Occipital lobe (tissue), 2 donors: Measurements from ENCODE around the gene ELMOD3. TPM values are rescaled to one million over a fixed set of nuclear protein-coding genes. Genes with fewer than 3 reads are reported as not detected.
"Not testable (repeated sequence)": the region's sequence is repeated elsewhere in the genome, so short reads cannot be mapped to it uniquely, and the experiment has no call there.

Experiments
- DNase-seq: peaks from one replicate; lab custom pipeline; 2025; lab: John Stamatoyannopoulos, UW
- total RNA-seq: library from RNA; depleted of rRNA; stranded (reverse); fragments of >200 nt; gene quantifications from one replicate; pipeline ENCODE4 v1.2.3, GENCODE V29; 2014

ELMOD3 gene
- total RNA-seq, 1 donor from 2014 or later = 16.8 TPM

DNA sequence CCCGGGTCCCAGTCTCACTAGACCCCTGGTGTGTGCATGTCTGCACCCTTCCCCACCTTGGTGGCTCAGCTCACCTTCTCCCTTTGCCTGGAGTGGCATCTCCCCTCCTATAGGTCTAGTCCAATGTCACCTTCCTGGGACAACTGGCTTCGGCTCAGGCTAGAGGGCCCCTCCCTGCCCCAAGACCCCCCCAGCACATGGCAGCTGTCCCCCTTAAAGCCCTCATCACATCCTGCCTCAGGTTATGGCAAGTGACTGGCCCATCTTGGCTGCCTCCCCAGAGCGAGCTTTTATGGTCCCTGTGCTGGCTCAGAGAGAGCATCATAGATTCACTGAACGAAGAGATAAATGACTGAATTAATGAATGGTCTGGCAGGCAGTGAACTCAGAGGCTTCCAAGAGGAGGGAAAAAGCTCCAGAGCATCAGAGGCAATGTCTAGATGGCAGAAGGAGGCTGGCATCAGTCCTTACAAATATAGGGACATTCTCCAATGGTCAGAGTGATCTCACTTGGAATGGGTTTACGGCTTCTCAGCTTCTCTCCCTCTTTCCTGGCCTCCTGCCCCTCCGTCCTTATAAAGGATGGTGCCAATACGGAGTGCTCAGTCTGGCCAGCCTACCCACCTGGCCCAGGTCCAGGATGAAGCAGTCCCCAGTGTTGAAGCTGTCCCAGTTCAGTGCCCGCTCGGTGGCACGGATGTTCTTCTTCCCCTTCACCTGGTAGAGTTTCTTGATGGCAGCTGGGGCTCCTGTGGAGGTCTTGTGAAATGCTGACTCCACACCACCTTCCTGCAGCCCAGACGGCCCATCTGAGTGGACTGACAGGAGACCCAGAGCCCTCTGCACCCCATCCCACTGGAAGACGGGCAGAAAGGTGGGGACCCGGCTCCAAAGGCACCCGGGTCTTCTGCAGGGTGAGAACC lies 46.2 kb downstream of the ELMOD3 start:
- no peak for DNase-seq

DNA sequence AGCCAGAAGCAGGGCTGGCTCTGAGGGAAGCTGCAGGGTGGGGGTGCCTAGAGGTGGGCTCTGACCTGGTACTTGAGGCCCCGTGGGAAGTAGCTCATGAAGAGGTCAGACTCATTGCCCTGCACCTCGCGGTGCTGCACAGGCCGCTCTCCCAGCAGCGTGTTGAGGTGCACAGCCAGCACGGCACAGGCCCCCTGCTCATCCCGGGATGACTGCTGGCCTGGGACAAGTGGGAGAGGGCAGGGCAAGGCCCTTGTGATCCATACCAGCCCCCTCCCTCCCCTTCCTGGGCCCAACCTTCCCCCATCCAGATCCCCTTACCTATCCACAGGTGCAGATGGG lies 46.9 kb downstream of the ELMOD3 start:
- DNase-seq = no peak

DNA sequence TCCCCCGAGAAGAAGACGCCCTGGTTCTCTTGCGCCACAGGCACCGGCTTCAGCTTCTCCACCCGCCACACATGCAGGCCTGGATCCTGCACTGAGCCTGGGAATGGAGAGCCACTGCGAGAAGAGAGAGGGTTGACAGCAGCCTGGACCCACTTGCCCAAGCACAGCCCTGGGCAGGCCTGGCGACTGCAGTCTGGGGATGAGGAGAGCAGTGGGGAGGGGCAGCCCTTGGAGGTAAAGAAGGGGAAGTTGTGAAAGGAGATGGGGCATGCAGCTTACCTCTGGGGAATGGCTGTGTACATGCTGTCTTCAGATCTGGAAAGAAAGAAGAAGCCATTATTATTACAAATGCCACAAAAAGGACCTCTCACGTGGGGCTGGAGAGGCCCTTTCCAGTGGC lies 47.3 kb downstream of the ELMOD3 start:
- DNase-seq = no peak

DNA sequence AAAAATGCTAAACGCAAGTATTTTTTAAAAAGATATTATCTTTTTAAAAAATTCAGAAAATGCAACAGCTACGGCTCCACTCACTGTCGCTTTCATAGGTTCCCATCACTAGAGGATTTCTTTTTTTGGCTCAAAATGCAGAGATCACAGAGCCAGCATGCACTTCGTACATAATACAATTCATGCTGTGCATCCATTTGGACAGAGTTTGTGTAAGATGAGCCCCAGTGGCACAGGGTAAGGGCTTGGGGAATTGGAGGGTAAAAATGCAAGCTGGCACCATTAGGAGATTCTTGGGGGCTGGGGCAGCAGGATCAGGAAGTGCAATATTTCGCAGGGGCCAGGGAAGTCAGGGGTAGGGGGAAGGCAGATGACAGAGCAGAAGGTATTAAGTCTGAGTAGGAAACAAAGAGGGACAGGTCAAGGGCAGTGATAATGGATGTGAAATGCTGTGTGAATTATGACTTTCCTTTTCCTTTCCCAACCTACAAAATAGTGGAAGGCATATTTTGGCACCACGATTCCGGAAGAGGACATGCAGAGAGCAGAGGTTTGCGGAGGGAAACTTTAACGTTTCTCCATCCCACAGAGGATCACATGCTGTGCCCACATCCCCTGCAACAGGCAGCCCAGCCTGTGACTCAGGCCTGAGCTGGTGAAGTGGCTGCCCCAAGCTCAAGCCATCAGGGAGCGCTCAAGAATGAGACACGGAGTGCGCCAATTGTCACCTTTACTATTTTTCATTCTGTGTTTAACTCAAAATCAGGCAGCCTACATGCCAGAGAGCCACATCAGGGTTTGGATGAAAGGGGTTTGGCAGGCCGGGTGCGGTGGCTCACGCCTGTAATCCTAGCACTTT lies 50.9 kb downstream of the ELMOD3 start:
- peak; percentile 17 for DNase-seq

DNA sequence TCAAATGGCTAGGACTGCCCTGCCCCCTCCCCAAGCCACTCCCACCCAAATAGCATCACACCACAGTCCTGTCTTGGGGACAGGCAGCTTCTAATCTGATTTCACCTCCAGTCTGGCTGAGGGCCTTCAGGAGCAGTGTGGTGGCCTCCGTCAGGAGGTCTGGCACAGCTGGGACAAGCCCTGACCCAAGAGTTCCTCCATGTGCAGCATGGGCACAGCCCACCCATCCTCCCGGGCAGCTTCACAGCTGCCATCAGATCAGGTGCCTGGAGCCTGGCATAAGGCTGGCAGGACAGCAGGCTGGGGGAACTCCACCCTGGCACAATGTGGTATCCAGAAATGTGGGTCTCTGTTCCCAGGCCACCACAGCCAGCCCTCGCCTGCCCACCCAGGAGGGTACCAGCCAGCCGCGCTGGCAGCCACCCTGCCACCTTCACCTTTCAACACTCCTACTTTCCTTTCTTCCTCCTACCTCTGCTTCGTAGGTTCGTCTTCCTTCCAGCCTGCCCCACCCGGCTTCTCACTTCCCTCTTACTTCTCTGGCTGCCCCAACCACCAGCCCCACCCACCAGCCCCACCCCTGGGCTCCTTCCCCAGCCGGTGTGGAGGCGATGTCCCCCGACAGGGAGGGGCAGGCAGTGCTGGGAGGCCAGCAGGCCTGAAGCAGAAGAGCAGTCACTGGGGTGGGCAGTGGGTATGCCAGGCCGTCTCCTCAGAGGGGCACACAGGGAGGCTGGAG lies 55.4 kb downstream of the ELMOD3 start, which contains the start of gene CAPG:
TSS of gene CAPG (minus strand) at position 522 of the 739 bp plus-strand sequence. CDS start 8,221 bp downstream, outside the sequence.
- no peak for DNase-seq

DNA sequence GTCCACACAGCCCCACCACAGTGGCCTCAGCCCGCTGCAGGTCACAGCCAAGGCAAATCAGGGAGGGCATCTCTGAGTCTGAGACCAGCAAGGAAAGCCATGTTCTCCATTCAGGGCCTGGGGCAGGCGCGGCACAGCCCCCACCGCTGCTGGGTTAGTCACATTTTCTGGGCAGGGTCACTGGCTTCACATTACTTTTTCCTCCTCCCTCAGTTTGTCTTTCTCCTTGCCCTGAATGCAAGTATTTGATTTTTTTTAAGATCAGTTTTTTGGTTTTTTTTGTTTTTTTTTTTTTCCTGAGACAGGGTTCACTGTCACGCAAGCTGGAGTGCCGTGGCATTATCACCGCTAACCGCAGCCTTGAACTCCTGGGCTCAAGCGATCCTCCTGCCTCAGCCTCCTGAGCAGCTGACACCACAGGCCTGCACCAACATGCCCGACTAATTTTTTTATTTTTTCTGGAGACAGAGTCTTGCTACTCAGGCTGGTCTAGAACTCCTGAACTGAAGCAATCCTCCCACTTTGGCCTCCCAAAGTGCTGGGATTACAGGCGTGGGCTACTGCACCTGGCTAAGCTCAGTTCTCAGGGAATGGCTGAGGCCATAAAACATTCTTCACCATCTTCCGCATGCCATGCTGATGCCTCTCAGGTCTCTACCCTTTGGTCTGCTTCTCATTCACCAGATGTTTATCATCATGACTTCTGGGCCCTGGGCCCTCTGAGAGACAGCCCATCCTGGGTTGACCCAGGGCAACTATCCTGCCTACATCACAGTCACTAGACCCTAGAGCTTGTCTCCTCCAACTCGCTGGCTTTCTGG lies 56.2 kb downstream of the ELMOD3 start:
- DNase-seq = no peak

DNA sequence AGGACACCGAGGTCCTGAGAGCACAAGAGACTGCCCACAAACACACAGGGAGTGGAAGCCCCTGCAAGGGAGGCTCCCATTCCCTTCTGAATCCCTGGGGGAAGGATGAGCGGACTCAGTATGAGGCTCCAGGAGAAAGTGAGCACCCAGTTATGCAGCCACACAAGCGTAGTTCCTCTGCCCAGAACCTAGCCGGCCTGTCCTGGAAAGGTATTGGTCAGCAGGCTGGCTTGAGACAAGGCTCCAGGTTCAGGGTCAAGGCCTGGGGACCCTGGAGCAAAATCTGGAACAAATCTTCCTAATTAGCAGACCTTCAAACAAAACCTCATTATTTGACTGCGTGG lies 56.8 kb downstream of the ELMOD3 start:
- DNase-seq = no peak

DNA sequence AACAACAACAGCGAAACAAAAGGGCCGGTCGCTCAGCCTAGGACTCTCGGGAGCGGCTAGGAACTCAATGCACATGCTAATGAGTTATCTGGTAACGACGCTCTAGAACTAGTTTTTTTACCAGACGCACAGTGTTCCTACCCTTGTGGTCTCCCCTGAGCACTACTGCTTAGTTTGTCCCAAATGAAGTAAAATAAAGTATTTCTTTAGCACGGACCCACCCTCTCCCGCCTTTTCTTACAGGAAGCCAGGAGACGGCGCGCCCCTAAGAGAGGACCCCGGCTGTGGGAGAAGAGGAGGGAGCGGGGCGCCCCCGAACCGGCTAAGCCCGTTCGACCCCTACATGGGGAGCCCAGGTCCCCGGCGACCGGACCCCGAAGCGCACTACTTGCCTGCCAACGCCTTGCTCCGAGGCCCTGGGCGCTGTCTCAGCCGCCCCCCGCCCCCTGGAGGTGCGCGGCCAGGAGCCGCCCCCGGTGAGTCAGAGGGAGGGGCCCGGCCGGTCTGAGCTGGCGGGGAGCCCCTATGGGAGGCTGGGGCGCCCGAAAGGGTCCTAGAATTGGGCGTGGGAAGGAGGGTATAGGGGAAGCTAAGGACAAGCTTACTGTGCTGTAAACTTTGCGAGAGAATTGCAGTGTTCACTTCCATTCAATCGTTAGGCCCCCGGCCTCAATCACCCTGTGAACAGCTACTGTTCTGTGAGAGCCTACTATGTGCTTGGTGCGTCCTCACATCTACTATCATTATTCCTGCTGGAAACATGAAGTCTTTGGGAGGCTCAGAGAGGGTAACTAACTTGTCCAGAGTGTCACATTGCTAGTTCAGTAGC lies 59.2 kb downstream of the ELMOD3 start:
- no peak for DNase-seq

DNA sequence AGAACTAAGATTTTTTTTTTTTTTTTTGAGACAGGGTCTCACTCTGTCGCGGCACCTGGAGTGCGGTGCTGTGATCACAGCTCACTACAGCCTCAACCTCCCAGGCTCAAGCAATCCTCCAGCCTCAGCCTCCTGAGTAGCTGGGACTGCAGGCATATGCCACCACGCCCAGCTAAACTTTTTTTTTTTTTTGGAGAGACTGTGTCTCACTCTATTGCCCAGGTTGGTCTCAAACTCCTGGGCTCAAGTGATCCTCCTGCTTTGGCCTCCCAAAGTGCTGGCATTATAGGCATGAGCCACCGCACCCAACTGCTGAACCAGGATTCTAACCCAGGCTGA lies 59.8 kb downstream of the ELMOD3 start:
- not testable (repeated sequence) for DNase-seq

DNA sequence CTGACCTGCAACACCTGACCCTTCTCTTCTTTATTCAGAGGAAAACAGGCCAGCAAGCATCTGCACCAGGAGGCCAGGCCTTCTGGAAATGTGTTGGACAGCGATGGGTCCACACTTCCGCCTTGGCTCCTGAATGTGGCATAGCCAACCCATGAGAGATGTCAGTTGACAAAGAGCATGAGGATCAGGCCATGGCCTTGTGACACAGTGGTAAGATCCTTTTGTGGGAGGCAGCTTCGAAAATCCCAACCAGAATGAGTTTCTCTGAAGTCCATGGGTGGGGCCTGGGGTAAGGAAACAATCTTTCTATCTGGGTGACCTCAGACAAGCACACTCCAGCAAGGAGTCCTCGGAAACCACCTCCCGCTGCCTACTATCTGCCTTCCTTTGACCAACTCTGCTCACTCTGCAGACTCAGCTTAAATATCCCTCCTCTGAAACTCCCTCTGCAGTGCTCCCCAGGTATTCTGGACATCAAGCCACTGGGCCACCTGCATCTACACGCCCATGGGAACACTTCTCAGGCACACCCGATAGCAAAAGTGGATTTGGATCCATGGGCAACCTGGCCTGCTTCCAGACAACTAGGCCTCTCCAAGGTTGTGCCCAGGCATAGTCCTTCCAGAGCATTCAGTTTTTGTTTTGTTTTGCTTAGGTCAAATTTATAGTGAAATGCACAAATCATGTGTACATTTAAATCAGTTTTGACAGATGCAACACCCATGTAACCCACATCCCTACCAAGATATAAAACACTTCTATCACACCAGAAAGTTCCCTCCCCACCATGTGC lies 60.4 kb downstream of the ELMOD3 start:
- DNase-seq = no peak

DNA sequence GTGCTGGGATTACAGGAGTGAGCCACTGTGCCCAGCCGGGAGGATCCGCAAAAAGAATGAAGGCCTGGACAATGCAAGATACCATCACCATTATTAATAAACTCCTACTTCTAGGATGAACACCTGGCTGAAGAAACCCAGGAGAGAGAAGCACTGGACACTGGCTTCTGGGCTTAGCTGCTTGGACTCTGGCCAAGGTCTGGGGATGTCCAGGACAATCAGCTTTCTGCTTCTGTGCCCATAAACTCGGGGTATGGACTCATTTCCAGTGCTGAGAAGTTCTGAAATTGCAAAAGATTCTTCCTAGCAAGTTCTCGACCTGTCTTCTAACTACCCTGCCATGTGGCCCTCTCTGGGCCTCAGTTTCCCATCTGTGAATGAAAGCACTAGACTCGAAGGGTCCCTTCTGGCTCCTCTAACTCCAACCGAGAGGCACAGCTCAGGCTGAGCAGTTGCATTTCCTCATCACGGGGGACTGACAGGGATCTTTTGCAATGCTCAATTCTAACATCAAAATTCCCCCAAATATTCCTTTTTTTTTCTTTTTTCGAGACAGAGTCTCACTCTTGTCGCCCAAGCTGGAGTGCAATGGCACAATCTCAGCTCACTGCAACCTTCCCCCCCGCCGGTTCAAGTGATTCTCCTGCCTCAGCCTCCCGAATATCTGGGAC lies 61.5 kb downstream of the ELMOD3 start:
- no peak for DNase-seq

DNA sequence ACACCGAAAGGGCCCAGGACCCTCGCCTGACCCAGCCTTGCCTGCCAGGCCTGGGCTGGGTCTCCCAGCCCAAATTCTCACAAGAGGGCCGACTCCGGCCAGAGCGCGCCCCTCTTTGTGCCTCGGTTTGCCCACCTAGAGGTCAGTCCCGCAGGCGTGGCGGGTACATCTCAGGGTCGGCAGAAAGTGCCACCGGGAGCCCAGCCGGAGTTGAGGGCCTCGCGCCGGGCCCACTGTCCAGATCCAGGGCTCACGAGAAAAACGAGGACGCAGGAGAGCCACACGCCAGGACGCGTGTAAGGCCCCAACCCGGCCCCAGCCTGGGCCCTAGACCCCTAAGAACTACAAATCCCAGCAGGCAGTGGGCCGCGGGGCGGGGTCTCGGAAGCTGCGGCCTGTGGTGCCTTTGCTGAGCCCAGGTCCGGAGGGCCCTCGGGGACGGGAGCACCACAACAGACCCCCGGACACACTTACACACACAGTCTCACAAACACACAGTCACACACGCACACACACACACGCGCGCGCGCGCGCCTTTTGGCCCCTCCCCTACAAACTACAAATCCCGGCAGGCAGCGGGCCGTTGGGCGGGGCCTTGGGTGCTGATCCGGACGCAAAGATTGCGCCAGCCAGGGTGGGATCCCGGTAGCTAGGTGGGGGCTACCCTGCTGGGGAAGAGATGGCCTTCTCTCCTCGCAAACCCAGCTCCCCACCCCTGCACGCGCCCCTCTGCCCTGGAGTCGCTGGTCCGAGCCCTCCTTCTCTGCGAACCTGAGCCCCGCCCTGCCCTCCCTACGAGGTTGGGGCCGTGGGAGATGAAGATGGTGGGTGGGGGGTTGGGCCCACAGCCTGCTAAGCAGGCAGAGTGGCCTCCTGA lies 63.8 kb downstream of the ELMOD3 start, which contains the start of gene SH2D6:
TSS of gene SH2D6 (plus strand) at position 583 of the 877 bp plus-strand sequence. CDS start 10,752 bp downstream, outside the sequence.
- DNase-seq = peak; percentile 90

DNA sequence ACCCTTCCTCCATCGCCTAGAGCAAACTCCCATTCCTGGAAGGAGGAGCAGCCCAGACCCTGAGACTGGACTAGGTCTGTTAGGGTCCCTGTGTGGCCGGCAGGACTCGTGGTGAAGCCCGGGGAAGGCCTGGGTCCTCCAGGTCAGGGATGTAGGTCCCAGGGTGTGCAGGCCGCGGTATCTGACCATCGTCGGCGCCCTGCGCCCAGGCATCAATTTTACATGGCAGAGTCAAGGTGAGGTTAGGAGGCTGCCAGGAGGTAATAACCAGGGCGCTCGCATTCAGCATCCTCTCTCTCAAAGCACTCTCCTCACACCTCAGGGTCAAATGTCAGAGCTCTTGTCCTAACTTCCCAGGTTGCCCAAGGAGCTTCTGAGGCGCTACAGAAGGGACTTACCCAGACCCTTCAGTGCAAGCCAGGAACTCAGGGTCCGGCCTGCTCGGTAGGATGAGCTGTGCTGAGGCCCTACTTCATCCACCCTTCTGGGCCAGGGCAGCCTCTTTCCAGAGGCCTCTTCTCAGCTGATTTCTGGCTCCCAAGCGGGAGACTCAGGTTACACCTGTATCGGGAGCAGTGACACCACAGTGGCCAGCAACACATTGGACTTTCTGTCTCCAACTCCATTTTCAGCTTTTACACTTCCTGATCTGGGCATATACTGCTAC lies 64.6 kb downstream of the ELMOD3 start:
- DNase-seq = no peak

DNA sequence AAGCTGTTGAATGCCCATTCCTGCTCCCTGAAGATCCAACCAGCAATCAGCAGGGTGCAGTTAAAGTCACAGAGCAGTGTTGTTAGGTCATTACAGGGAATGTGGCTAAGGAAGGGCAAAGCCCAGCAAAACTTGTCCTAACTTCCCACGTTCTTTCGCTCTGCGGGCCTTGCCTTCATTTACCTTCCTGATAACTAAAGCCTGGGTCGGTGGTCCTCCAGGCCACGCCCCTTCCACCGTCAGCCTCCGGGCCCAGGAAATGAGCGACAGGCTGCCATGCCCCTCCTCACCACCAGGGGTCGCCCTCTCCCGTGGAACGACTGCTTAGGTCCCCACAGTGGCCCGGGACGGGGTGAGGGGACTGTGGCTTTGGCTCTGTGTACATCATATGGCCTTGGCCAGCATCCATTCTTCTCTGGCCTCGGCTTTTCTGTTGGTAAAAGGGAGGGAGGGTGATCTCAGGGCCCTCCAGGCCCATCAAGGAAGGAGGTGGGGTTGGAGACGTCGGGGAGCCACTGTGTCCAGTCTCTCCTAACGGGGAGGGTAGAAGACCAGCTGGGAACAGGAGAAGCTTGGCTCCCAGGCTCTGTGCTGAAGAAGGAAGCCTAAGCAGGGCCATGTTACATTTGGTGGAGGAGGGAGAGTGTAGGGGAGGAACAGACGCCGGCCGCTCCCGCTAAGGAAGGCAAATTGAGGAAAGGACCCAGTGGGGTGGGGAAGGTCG lies 66.1 kb downstream of the ELMOD3 start:
- DNase-seq = peak; percentile 79

DNA sequence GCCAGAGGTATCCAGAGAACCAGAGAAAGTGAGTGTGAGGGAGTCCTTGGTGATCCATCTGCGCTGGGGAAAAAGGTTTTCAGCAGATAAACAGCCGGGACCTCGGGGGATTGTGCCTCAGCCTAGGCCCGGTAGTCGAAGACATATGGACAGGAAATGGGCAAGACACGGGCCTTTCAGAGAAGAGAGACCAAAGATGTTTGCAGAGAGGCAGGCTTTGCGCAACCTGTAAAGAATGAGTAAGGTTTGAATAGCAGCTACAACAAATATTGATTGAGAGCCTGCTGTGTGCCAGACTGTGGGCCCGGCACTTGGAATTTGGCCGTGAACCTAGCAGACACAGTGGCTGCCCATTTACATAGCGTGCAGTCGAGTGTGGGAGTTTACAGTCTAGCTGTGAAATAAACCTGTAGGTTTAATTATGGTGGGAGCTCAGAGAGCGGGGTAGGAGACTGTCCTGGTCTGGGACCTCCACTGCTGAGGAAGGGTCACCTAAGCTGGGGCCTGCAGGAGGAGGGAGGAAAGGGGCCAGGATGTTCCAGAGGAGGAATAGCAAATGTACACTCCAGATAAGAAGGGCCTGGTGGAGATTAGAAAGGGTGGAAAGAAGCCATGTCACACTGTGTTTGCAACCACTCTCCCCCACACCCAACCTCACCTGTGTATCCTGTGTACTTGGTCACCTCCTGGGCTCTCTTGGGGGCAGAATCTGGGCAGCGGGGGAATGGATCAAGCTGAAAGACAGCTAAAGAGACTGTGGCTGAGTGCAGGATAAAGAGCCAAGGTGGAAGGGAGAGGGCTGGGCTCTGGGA lies 66.9 kb downstream of the ELMOD3 start:
- DNase-seq = no peak
